HepG2 (cell line): ENCODE data around the gene PTPRU. TPM values are rescaled to one million over a fixed set of nuclear protein-coding genes. Genes with fewer than 3 reads are reported as not detected.

ENCODE experiments used
- AFF4 ChIP-seq: sonication (generic); formaldehyde crosslinking; IDR thresholded peaks from 2 replicates; pipeline ENCODE4 v1.4.0; 2020; ENCODE audit warnings: missing genetic modification reagents
- ARID5B ChIP-seq: IDR thresholded peaks from 2 replicates; pipeline ENCODE4 v1.4.0; 2020; ENCODE audit warnings: mild to moderate bottlenecking, missing genetic modification reagents
- ATF6 ChIP-seq: sonication (generic); formaldehyde crosslinking; conservative IDR thresholded peaks from 2 replicates; pipeline ENCODE4 v1.4.0; 2020; ENCODE audit warnings: missing genetic modification reagents
- BCL3 ChIP-seq: sonication (generic); formaldehyde crosslinking; IDR thresholded peaks from 2 replicates; pipeline ENCODE4 v1.5.1; 2020; ENCODE audit warnings: mild to moderate bottlenecking, missing genetic modification reagents, moderate library complexity
- LBX2 ChIP-seq: sonication (generic); formaldehyde crosslinking; IDR thresholded peaks from 2 replicates; pipeline ENCODE4 v1.5.0; 2020; ENCODE audit warnings: missing genetic modification reagents, mild to moderate bottlenecking, borderline replicate concordance
- NR2F1 ChIP-seq, 2 experiments: fragments of 450-650 bp in 1 of 2; formaldehyde crosslinking in 1 of 2; IDR thresholded peaks; 2 replicates each; pipeline versions ENCODE4 v1.5.0 to v1.6.1; 2016 to 2020; ENCODE audit warnings: mild to moderate bottlenecking in 1 of 2, missing compliant biosample characterization in 1 of 2, missing genetic modification reagents in 1 of 2, moderate library complexity in 1 of 2
- RBFOX2 ChIP-seq: fragments of 200-400 bp; formaldehyde crosslinking; IDR thresholded peaks from 2 replicates; pipeline ENCODE4 v1.6.1; 2017; ENCODE audit warnings: low read depth, mild to moderate bottlenecking, low read length
- ZNF142 ChIP-seq: sonication (generic); formaldehyde crosslinking; IDR thresholded peaks from 2 replicates; pipeline ENCODE4 v1.4.0; 2020; ENCODE audit warnings: missing genetic modification reagents
- polyA plus RNA-seq, 8 experiments: library from polyadenylated mRNA; depleted of rRNA in 3 of 8; stranded (reverse) in 7 of 8; unstranded in 1 of 8; fragments of >200 nt; fragmentation: Illumina TruSeq in 4 of 8; extraction: Trizol in 4 of 8; gene quantifications; 2 replicates each; pipeline versions ENCODE4 v1.2.1 to v1.2.3, GENCODE V29; 2011 to 2016; ENCODE audit warnings: low read depth in 4 of 8, missing spikeins in 1 of 8, mixed read lengths in 1 of 8; ENCODE audit not compliant: insufficient read depth in 1 of 8
- total RNA-seq, 5 experiments: library from RNA; depleted of rRNA; stranded (reverse); fragments of >200 nt; fragmentation: Illumina TruSeq; extraction: Trizol; gene quantifications; 2 replicates each; pipeline ENCODE4 v1.2.3, GENCODE V29; 2016; ENCODE audit warnings: low read depth in 1 of 5

PTPRU gene
- total and polyA plus RNA-seq, 2 of the 13 experiments (the other 11 are each of a cell fraction or from before 2014, with no cell fraction given) = 21.6 to 22.3 TPM

GRCh38 chr1:29237852-29238619 lies 1.7 kb downstream of the PTPRU start (continued):
- TF ChIP-seq ARID5B (CRISPR knock-in tag) (peak; percentile 23; the same call in 1 of the 2 replicates), BCL3 (CRISPR knock-in tag) (0 out of 2 replicates have a peak, but pooled peaks have one; percentile 45), LBX2 (CRISPR knock-in tag) (peak; percentile 27; the same call in 1 of the 2 replicates), AFF4 (CRISPR knock-in tag) (no peak), ZNF142 (CRISPR knock-in tag) (peak; percentile 8; the same call in 1 of the 2 replicates), RBFOX2 (peak; percentile 66), ATF6 (CRISPR knock-in tag) (no peak), NR2F1 (CRISPR knock-in tag; IDR thresholded peaks at IDR 0.05) (no peak)
